NCI-H1417 treated with DMSO at 0.1 percent for 48 hours (cell line): ENCODE measurements around the gene HOXA7.

Experiments used
- DNase-seq: peaks from one replicate; lab custom pipeline; 2025; lab: John Stamatoyannopoulos, UW

HOXA7 gene

GRCh38 chr7:27118580-27118979 lies 37.9 kb downstream of the HOXA7 start:
- DNase-seq, result no peak

DNA sequence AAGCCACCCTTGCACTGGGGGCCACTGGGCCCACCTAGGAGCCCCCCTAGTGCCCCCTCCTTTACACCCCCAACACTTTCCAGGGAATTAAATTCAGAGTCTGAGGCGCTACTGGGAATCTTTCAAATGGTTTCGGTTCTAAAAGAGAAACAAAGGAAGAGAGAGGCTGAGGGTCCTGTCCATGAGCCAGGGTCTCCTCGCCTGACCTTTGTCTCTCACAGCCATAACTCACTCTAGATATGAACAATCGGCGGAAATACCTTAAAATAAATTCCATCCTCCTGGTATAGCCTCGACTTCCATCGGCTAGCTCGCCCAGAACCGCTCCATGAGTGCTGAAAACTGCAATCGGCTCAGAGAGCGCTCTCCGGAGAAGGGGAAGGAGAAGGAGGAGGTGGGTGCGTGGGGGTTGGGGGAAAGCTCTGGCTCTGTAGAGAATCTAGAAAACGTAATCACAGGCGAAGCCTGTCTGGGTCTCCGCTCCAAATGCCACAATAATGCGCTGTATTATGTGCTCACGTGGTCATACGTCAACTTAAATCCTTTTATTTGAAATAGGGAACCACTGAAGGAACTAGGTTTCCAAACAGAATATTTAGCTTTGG lies 38.5 kb downstream of the HOXA7 start:
- DNase-seq, result no peak

DNA sequence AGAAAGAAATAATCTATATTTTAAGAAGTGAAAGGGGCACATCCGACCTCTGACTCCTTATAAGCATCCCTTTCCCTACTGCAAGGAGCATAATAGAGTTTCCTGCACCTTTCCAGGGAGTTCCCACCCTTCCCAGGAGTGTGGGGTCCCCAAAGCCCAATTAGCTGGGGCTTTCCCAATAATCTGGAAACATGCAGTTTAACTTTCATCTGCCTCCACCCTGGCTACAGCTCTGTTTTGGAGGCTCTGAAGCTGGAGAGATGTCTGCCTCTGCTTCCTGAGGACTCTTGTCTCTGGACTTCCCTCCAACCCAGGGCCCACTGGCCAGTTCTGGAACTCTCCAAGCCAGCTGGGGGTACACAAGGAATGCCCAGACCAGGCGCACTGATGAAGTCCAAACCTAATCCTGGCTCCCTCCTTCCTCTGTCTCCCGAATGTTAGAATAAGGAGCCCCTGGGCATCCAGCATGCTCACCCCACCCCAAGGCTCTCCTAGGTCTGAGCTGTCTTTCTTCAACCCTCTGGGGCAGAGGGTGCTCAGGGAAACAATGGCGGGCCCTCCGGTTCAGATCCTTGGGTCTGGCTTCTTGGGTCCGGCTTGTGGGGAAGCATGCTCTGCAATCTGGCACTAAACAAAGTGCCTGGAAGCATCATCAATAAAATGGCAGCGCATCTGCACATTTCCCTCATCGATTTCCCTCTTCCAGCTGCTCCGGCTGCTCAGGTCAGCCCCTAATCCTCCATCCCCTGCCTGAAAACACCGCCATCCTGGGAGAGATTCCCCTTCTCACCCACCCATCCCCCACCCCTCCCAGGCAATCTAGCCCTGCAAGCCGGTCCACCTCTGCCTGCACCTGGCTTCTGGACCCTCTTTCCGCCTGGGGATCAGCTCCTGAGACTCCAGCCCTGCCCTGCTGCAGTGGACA lies 39.3 kb downstream of the HOXA7 start:
- no peak for DNase-seq

DNA sequence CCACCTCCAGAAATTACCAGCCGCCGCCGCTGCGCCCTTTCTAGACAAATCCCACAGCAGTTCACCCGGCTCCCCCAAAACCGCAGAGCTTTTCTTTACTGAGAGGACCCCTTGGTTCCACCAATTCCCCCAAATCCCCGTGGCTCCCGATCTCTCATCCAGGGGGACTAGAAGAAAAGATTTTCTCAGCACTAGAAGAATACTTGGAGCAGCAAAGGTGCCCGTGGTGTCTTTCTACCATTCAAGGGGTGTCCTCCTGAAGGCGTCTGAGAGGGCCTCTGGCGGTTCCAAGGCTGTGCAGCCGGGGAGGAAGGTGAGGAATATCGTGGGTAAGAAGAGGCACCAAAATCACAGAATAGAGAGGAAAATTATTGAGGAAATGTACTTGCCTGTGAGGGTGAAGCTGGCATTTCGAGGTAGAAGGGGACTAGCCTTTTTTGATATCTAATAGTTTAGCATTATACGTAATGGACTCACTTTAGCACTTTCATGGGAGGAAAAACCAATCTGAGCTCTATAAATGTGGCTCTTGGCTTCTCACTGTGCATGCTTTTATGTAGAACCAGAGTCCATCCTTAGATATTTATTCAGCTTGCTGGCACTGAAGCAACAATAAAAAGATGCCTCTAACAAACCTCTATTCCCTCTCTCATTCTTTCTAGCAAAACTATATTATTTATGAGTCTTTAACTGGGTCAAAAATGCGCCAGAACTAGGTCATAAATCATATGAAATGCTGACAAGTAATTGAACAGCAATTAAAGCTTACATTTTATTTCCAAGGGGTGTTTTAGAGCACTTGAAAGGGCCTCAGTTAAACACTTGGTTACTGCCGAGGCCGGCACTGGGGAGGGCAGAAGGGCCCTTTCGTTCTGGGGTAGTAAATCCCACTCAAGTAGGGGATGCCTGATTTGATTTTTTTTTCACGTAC lies 40.2 kb downstream of the HOXA7 start:
- peak; percentile 61 for DNase-seq

DNA sequence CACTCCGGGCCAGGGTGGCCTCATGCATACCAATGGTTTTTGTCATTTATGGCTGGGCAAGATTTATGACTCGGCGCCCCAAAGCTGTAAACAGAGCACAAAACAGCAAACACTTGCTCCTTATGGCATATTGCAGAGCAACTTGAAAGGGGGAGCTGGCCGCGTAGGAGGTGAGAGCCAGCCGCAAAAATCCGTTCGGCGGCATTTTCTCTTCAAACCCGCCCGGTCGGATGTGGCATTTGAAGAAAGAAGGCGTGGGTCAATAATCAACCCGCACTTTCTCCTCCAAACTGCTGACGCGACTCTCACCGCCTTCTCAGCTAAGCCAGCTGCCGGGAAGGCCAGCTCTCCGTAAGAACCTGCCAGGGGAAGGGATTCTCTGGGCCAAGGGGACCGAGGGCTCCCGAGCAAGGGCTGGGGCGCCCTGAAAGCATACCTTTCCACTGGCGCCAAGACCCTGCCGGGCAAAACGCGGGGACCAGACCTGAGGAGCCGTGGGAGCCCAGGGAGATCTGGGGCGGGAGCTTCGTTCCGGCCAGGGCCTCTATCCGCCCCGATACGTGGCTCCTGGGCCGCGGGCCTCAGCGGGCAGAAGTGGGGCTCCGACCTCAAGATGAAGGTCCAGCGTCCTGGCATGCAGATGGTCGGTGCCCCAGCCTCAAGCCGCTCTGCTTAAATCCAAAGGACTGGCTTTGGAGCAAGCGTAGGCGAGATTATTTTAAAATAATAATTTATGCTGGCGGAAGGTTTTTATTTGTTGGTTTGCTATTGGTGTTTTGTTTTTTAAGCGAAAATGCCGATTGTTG lies 41.1 kb downstream of the HOXA7 start:
- no peak for DNase-seq

- DNase-seq, result no peak
Observed at GRCh38 chr7:27114881-27115220, 41.6 kb downstream of the HOXA7 start.

DNA sequence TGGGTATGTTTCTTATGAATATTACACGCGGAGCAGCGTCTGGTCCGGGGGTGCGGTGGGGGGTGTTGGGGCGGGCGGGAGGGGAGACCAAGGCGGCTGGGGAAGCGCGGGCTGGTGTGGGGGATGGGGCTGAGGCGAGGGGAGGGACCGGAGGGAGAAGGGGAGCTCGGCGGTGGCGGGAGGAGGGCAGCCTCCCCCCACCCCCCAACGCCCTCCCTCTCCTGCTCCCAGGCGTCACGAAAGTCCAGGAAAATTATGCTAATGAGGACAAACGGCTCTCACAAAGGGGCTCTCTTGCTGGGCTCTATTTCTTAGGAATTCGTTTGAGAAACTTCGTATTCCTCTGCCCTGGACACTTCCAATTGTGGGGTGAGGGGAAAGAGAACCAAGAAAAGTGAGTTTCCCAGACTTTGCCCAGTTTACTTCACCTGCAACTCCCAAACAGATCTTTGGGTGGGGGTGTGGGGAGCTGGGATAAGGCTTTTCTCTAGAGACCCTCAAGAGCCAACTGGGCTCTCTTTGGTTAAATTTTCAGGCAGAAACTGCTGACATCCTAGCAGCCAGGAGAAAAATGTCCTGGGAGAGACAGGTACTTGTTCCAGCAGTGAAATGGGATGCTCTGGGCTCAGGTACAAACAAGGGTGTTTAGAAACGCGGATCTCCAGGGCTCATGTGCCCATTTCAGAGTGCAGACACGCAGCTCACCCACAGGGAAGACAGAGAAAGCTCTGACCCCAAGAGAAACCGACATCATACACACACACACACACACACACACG lies 42.3 kb downstream of the HOXA7 start:
- DNase-seq, result no peak

DNA sequence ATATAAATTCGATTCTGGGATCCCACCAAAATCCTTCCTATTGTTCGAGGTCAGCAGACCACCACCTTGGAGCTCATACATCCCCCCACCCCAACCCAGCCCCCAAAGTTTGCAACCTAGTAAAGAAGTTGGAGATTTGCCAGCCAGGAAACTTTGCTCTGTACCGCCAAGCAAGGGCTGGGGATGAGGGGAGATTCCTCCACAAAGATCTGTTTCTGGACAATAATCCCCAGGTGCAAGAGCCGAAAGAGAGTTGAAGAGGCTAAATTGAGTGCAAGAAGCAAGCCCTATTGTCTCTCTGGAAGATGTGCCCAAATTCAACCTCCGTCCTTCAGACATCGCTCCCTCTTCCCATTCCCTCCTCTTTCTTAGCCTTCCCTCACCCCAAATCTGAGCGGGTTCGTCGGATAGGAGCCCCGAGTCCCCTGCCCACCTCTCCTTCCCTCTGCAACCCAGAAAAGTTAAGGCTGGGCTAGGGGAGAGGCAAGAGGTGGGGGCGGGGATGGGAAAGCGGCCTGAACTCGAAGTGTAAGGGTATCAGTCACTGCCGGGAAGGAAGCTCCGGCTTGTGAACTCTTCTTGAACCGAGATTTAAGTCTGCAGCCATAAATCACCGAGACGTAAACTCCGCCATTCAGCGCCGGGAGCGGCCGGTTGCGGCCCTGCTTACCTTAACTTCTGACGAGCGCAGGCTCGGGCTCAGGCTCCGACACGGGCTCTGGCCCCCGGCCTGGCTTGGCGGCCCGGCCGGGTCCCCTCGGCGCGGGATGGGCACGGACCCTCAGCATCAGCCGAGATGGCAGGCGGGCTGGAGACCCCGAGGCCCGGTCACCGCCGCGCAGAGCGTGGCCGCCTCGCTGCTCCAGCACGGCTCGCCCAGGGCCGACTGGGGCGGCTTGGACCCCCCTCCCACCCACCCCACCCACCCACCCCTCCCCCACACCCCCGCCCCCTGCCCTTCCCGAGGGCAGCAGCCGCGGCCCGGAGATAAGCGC lies 43.2 kb downstream of the HOXA7 start:
- no peak for DNase-seq

- DNase-seq, result no peak
Observed at GRCh38 chr7:27112361-27112760, 44.1 kb downstream of the HOXA7 start.

GRCh38 chr7:27111751-27112277 lies 44.7 kb downstream of the HOXA7 start:
- no peak for DNase-seq

DNA sequence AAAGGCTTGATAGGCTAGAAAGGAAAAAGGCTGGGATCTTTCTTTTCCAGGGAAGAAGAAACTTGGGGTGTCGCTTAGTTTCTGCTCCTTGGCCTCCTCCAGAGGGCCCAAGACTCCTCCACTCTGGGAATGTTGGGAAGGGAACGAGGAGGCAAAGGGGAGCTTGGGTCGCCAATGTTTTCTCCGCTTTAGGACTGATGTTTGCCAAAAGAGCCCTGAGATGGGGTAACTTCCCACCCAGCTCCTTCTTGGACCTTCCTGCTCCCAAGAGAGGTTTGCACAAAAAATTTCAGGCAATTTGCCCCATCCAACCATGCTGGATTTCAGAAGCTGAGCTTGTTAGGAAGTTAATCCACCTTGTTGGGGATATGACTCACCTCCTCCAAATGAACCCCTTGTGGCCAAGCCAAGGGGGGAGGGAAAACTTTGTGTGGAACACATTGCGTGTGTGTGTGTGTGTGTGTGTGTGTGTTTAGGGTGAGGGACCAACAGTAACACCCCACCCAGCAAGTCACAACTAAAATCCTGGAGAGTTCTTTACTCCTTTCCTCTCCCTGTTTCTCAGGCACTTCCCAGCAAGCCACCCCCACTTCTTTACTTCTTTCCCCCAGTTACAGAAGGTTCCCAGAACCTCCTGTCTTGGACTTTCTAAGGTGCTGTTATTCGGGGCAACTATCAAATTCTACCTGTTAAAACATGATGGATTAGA lies 45.3 kb downstream of the HOXA7 start:
- DNase-seq, result no peak

GRCh38 chr7:27110186-27111031 lies 46.1 kb downstream of the HOXA7 start:
- no peak for DNase-seq

DNA sequence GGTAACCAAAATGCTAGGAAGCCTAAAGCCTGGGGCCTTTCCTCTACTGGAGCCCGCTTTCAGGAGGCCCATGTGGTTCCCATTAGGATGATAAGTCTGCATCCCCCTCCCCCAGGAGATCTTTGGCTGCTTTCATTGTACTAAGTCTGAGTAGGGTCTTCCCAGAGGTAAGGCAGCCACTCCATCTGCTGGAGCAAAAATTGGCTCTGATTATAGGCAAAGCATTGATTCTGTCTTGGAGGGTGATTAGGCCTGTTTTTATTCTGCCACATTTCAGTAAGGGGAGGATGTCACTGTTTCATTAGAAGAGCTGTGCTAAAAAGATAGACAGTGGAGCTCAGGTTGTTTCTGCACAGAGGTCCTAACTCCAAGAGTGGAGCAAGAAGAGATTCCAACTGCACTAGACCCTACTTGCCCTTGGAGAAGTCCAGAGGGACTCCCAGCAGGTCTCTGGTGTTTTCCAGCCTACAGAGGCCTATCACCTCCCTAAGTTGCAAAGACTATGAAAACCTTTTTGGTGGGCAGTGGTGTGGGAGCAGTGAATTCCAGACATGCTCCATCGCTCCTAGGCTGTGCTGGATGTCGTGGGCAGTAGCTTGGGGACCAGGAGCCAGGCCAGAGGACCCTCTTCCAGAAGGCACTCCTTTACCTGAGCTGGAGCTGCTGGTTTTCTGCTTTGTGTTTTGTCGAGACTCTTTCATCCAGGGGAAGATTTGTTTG lies 46.8 kb downstream of the HOXA7 start:
- DNase-seq, result no peak

- no peak for DNase-seq
Observed at GRCh38 chr7:27108390-27109127, 47.9 kb downstream of the HOXA7 start.

DNA sequence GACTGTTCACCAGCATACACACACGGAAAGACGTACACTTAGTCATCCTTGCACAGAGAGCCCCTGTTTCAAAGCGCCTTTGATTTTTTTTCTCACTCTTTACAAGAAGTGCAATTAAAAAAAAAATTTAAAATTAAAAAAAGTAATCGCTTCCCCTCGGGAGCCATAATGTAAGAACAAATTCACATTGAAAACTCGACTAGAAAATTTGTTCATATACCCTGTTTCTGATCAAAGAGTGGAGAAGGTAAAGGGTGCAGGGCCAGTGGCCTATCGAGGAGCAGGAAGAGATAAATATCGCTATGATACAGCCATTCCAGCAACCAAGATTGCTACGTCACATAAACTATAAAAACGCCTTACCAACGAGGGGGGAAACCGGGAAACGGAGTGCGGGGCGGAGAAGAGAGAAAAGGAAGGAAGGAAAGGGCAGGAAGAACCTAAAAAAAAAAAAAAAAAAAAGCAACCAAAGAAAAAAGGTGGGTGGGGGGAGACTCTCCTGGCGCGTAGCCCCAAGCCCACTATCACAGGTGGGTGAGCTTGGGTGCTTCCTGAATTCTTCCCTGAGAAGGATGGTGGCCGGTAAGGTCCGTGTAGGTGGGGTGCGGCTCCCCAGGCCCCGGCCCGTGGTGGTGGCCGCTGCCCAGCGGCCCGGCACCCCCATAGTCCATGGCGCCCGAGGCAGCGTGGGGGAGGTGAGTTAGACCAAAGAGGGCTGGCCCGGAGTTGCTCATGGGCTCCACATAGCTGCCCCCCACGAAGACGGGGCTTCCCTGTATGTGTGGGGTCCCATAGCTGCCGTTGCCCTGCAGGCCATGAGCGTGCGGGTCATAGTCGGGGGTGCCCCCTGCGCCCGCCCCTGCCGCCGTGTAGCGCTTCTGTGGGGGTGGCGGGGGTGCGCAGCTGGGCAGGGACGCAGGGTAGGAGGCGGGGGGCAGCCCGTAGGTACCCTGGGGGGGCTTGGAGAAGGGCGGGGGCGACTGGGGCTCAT lies 48.8 kb downstream of the HOXA7 start:
- no peak for DNase-seq
